Kidney epithelial cell (primary cell): ENCODE results near the gene FBRSL1. TPM values are rescaled to one million over a fixed set of nuclear protein-coding genes. Genes with fewer than 3 reads are reported as not detected.

Experiments
- DNase-seq: peaks from one replicate; pipeline ENCODE4 v3.0.0-alpha.2; 2010; ENCODE audit warnings: low read depth
- H3K27me3 ChIP-seq: 2 replicates; pipeline ENCODE4 v1.6.0; 2011; ENCODE audit warnings: low read length; ENCODE audit not compliant: control insufficient read depth, insufficient read depth
- H3K36me3 ChIP-seq: 2 replicates; pipeline ENCODE4 v1.5.1; 2011; ENCODE audit warnings: low read length; ENCODE audit not compliant: control insufficient read depth, insufficient read depth
- H3K4me3 ChIP-seq: 2 replicates; pipeline ENCODE4 v1.5.1; 2011; ENCODE audit warnings: low read depth, mild to moderate bottlenecking, control low read depth, low read length
- CTCF ChIP-seq: IDR thresholded peaks from 2 replicates; pipeline ENCODE4 v1.5.1; 2011; ENCODE audit warnings: mild to moderate bottlenecking, moderate library complexity, low read length, control low read depth, inconsistent platforms; ENCODE audit not compliant: insufficient read depth, poor library complexity, severe bottlenecking
- total RNA-seq: library from RNA; depleted of rRNA; stranded (reverse); fragments of >200 nt; gene quantifications from 2 replicates; pipeline ENCODE4 v1.2.3, GENCODE V29; 2015

Gene FBRSL1
- total RNA-seq, 1 donor from 2014 or later = 22.9 TPM

DNA sequence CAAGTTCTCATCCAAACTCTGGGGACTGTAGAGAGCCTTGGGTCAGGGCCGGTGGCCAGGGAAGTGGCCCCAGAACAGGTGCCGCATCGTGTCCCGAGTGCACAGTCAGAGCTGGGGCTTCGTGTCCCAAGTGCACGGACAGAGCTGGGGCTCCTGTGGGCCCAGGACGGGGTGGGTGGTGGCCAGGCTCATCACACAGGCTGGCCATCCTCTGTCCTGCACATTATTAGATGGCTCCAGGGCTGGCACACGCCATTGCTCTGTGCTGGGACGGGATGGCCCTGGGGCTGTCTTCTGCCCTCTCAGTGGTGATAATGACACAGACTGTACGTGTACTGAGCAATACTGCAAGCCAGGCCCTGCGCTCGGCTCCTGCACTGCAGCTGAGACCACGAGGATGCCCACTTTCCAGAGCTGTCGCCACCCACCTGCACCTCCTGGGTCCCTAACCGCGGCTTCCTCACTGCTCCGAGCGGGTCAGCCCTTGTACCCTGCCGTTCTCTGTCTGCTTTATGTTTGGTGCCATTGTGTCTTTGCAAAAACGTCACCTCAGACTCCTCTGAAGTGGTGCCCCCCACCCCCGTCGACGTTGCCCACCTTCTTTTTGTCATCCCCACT is 1.9 kb downstream of the FBRSL1 start:
- TF ChIP-seq CTCF = no peak
- no peak overlapping the region for H3K4me3 ChIP-seq
- H3K36me3 ChIP-seq = no peaks in the 10 kb centered on the region
- H3K27me3 ChIP-seq = peaks cover 9% of the 10 kb centered on the region
- no peak for DNase-seq

DNA sequence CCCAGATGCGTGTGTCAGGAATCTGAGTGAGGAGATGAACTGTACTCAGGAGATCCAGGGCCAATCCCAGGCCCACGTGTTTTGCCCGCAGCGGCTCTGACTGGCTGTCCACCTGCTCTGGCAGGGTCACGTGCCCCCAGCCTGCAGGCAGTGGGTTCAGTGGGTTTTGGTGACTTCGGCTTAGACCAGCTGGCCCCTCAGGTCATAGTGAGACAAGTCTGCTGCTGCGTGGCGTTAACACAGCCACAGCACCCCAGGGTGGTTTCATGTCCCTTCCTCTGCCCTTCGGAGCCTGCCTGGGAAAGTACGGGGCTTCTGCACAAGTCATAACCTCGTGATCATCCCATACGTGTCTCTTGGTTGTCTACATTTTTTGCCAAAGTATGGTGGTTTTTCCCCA is 2.6 kb downstream of the FBRSL1 start:
- no peak for TF ChIP-seq CTCF
- no peaks in the 10 kb centered on the region for H3K36me3 ChIP-seq
- DNase-seq = no peak
- no peak overlapping the region for H3K4me3 ChIP-seq
- peaks cover 9% of the 10 kb centered on the region for H3K27me3 ChIP-seq

DNA sequence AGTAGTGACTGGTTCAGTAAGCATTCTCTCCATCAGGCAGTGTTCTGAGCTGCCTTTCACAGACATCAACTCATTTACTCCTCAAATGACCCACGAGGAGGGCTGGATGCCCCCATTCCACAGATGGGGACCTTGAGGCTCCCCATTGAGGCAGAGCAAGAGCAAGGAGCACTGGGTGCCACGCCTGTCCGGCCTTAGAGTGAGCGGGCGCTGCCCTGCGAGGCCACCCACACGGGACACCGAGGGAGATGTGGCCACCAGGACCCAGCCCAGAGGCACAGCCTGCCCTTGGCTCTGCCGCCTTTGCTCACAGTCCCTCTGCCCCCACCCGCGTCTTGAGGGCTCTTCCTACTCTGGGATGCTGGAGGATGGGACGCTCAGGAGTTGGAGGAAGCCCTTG is 3.0 kb downstream of the FBRSL1 start:
- DNase-seq = no peak
- Histone ChIP-seq H3K4me3 (no peak overlapping the region), H3K27me3 (peaks cover 9% of the 10 kb centered on the region), H3K36me3 (no peaks in the 10 kb centered on the region)
- TF ChIP-seq CTCF = no peak

GRCh38 chr12:132493482-132494178 is 3.7 kb downstream of the FBRSL1 start:
- H3K27me3 ChIP-seq = peaks cover 6% of the 10 kb centered on the region

GRCh38 chr12:132494294-132495164 is 4.6 kb downstream of the FBRSL1 start:
- no peaks in the 10 kb centered on the region for H3K36me3 ChIP-seq
- H3K27me3 ChIP-seq = no peaks in the 10 kb centered on the region
- H3K4me3 ChIP-seq = no peak overlapping the region
- DNase-seq = no peak
- no peak for TF ChIP-seq CTCF

More at GRCh38 chr12:132493482-132494178, 3.7 kb downstream of the FBRSL1 start:
- DNase-seq = no peak
- TF ChIP-seq CTCF = no peak
- H3K4me3 ChIP-seq = no peak overlapping the region
- H3K36me3 ChIP-seq = no peaks in the 10 kb centered on the region
